Peyer's patch (tissue), 4 donors: ENCODE results near the gene DOK5.

Source experiments
- CTCF ChIP-seq, 6 experiments: fragments of 450-650 bp in 4 of 6; fragments of 200-600 bp in 2 of 6; sonication (generic) in 1 of 6; IDR thresholded peaks; one replicate each; pipeline ENCODE4 v1.5.1; 2017 to 2019; ENCODE audit warnings: antibody characterized with exemption in 6 of 6, mild to moderate bottlenecking in 3 of 6, moderate library complexity in 1 of 6
- POLR2A ChIP-seq, 2 donors: fragments of 450-650 bp; IDR thresholded peaks; one replicate each; pipeline ENCODE4 v1.5.1; 2017; ENCODE audit warnings: antibody characterized with exemption in 2 of 2, mild to moderate bottlenecking in 2 of 2, moderate library complexity in 2 of 2

GRCh38 chr20:54692168-54692887, 216.9 kb downstream of the DOK5 start:
- no peak for TF ChIP-seq POLR2A (IDR thresholded peaks at IDR 0.05)
- no peak for TF ChIP-seq CTCF (IDR thresholded peaks at IDR 0.05)
